H1 (cell line): ENCODE data around the gene RRP1. TPM values are rescaled to one million over a fixed set of nuclear protein-coding genes. Genes with fewer than 3 reads are reported as not detected.

Experiments used
- CTCF ChIA-PET: fragments of 300-600 bp; sonication (Branson Sonifier 250); formaldehyde crosslinking; loops from one replicate; lab custom pipeline; 2021; ENCODE audit not compliant: partially characterized antibody; lab: Charles Lee
- POLR2A ChIA-PET: fragments of 300-600 bp; sonication (Branson Sonifier 250); formaldehyde crosslinking; loops from one replicate; lab custom pipeline; 2021; ENCODE audit warnings: inconsistent platforms; ENCODE audit not compliant: partially characterized antibody; lab: Charles Lee
- DNase-seq, 2 experiments: peaks; one replicate each; pipeline versions ENCODE4 v3.0.0 to v3.0.0-alpha.2; 2010 to 2022; ENCODE audit warnings: low spot score in 2 of 2, low read depth in 1 of 2, mixed read lengths in 1 of 2
- FAIRE-seq: peaks from 2 replicates; lab custom pipeline; 2011; peaks lifted over from hg19 to GRCh38; lab: Jason Lieb, UNC
- H2AFZ ChIP-seq: 2 replicates; pipeline ENCODE4 v1.8.1; 2012; ENCODE audit warnings: low read length, inconsistent platforms
- H2AK5ac ChIP-seq: 2 replicates; pipeline ENCODE4 v1.6.1; 2013; ENCODE audit warnings: low read depth, low read length
- H2BK120ac ChIP-seq: replicated peaks from 2 replicates; pipeline ENCODE3; 2013; ENCODE audit warnings: low read depth, low read length, inconsistent platforms
- H2BK12ac ChIP-seq: 2 replicates; pipeline ENCODE4 v1.6.1; 2013; ENCODE audit warnings: low read depth, low read length
- H2BK15ac ChIP-seq: 2 replicates; pipeline ENCODE4 v1.6.1; 2013; ENCODE audit warnings: low read length
- H2BK20ac ChIP-seq: 2 replicates; pipeline ENCODE4 v1.6.1; 2013; ENCODE audit warnings: low read length
- H2BK5ac ChIP-seq: 2 replicates; pipeline ENCODE4 v1.6.1; 2013; ENCODE audit warnings: low read depth, low read length
- H3K14ac ChIP-seq: 2 replicates; pipeline ENCODE4 v1.6.1; 2013; ENCODE audit warnings: inconsistent platforms; ENCODE audit not compliant: insufficient read length
- H3K18ac ChIP-seq: 2 replicates; pipeline ENCODE4 v1.6.1; 2013; ENCODE audit warnings: low read length; ENCODE audit errors: extremely low read depth
- H3K23ac ChIP-seq: 2 replicates; pipeline ENCODE4 v1.6.1; 2013; ENCODE audit warnings: inconsistent platforms; ENCODE audit not compliant: insufficient read length
- H3K23me2 ChIP-seq: 2 replicates; pipeline ENCODE4 v1.6.1; 2013; ENCODE audit warnings: low read depth, low read length
- H3K27ac ChIP-seq: 2 replicates; pipeline ENCODE4 v1.6.1; 2011; ENCODE audit warnings: low read depth, low read length, inconsistent platforms
- H3K27me3 ChIP-seq, 4 experiments: replicated peaks in 1 of 4; 1 replicate in 1 of 4; 2 replicates in 3 of 4; pipeline versions ENCODE4 v1.6.1 to v1.8.1; 2011 to 2013; ENCODE audit warnings: low read length in 3 of 4, mild to moderate bottlenecking in 3 of 4, inconsistent platforms in 2 of 4, mixed read lengths in 2 of 4, moderate library complexity in 1 of 4; ENCODE audit not compliant: control insufficient read depth in 3 of 4, insufficient read depth in 3 of 4; ENCODE audit errors: extremely low read depth in 1 of 4
- H3K36me3 ChIP-seq, 4 experiments: 2 replicates each; pipeline versions ENCODE4 v1.6.1 to v1.8.1; 2011 to 2013; ENCODE audit warnings: mild to moderate bottlenecking in 4 of 4, low read length in 3 of 4, moderate library complexity in 2 of 4, control low read depth in 1 of 4, inconsistent platforms in 1 of 4; ENCODE audit not compliant: insufficient read depth in 4 of 4, control insufficient read depth in 2 of 4
- H3K4ac ChIP-seq: replicated peaks from 2 replicates; pipeline ENCODE3; 2013; ENCODE audit warnings: low read length, low read depth, mixed read lengths, inconsistent platforms; ENCODE audit not compliant: insufficient read length
- H3K4me1 ChIP-seq, 4 experiments: replicated peaks in 1 of 4; 1 replicate in 1 of 4; 2 replicates in 3 of 4; pipeline versions ENCODE4 v1.6.1 to v1.8.1; 2011 to 2013; ENCODE audit warnings: low read length in 3 of 4, inconsistent platforms in 2 of 4, mixed read lengths in 1 of 4; ENCODE audit not compliant: insufficient read depth in 4 of 4, control insufficient read depth in 3 of 4
- H3K4me2 ChIP-seq, 2 experiments: 2 replicates each; pipeline versions ENCODE4 v1.6.1 to v1.8.1; 2011 to 2013; ENCODE audit warnings: low read depth in 2 of 2, low read length in 2 of 2, control low read depth in 1 of 2, inconsistent platforms in 1 of 2, mild to moderate bottlenecking in 1 of 2; ENCODE audit not compliant: insufficient read depth in 1 of 2
- H3K4me3 ChIP-seq, 4 experiments: fragments of 200-600, 300-600 bp in 1 of 4; sonication (generic), shearing (Covaris generic), sonication (Bioruptor Twin) in 1 of 4; 2 replicates each; pipeline versions ENCODE4 v1.5.1 to v1.8.1; 2011 to 2016; ENCODE audit warnings: low read length in 4 of 4, low read depth in 3 of 4, control low read depth in 2 of 4, inconsistent platforms in 2 of 4, mild to moderate bottlenecking in 2 of 4, mixed read lengths in 1 of 4, moderate library complexity in 1 of 4; ENCODE audit not compliant: insufficient read depth in 2 of 4; ENCODE audit errors: extremely low read depth in 1 of 4
- H3K56ac ChIP-seq: replicated peaks from 2 replicates; pipeline ENCODE3; 2013; ENCODE audit warnings: low read depth, mild to moderate bottlenecking, mixed read lengths, low read length, inconsistent platforms; ENCODE audit not compliant: insufficient read length
- H3K79me1 ChIP-seq: 2 replicates; pipeline ENCODE4 v1.6.1; 2013; ENCODE audit warnings: low read depth, low read length, control low read depth
- H3K79me2 ChIP-seq, 2 experiments: 2 replicates each; pipeline versions ENCODE4 v1.6.1 to v1.8.1; 2012 to 2013; ENCODE audit warnings: low read length in 2 of 2, mild to moderate bottlenecking in 2 of 2, inconsistent platforms in 1 of 2; ENCODE audit not compliant: insufficient read depth in 2 of 2, control insufficient read depth in 1 of 2
- H3K9ac ChIP-seq, 4 experiments: replicated peaks in 1 of 4; 1 replicate in 1 of 4; 2 replicates in 3 of 4; pipeline versions ENCODE4 v1.6.1 to v1.8.1; 2011 to 2013; ENCODE audit warnings: low read depth in 3 of 4, low read length in 3 of 4, control low read depth in 2 of 4, mild to moderate bottlenecking in 2 of 4, moderate library complexity in 2 of 4, inconsistent platforms in 1 of 4; ENCODE audit errors: extremely low read depth in 1 of 4
- H3K9me3 ChIP-seq, 2 experiments: 2 replicates each; pipeline versions ENCODE4 v1.6.1 to v1.8.1; 2012 to 2013; ENCODE audit warnings: mild to moderate bottlenecking in 2 of 2, moderate library complexity in 2 of 2, control low read depth in 1 of 2, inconsistent platforms in 1 of 2, low read depth in 1 of 2, low read length in 1 of 2, mixed read lengths in 1 of 2; ENCODE audit not compliant: insufficient read depth in 2 of 2
- H4K20me1 ChIP-seq, 2 experiments: replicated peaks in 1 of 2; 2 replicates each; pipeline versions ENCODE3 to v1.8.1; 2011 to 2013; ENCODE audit warnings: inconsistent platforms in 2 of 2, low read length in 2 of 2, mild to moderate bottlenecking in 1 of 2; ENCODE audit not compliant: insufficient read depth in 2 of 2, control insufficient read depth in 1 of 2
- H4K5ac ChIP-seq: 2 replicates; pipeline ENCODE4 v1.6.1; 2013; ENCODE audit warnings: low read length, low read depth, mixed read lengths, inconsistent platforms; ENCODE audit not compliant: insufficient read length
- H4K8ac ChIP-seq: 2 replicates; pipeline ENCODE4 v1.8.0; 2013; ENCODE audit warnings: mild to moderate bottlenecking, moderate library complexity, low read length, inconsistent platforms; ENCODE audit not compliant: insufficient read depth; ENCODE audit errors: extremely low read depth
- H4K91ac ChIP-seq: replicated peaks from 2 replicates; pipeline ENCODE3; 2013; ENCODE audit warnings: low read length, mixed read lengths, inconsistent platforms; ENCODE audit not compliant: insufficient read length
- SUZ12 ChIP-seq: fragments of 200-600 bp; sonication (generic); IDR thresholded peaks from 2 replicates; pipeline ENCODE4 v1.6.1; 2012; ENCODE audit warnings: mild to moderate bottlenecking, inconsistent platforms, low read length, moderate library complexity, mixed read lengths
- WGBS, 2 experiments: shearing (Covaris generic) in 1 of 2; methylation state at CpG; one replicate each; pipeline versions ENCODE4 v1.1.6 to v1.1.7; 2013 to 2015; ENCODE audit warnings: low lambda C conversion rate in 2 of 2, mixed read lengths in 2 of 2, inconsistent platforms in 1 of 2, low coverage in 1 of 2, missing lambda C conversion rate in 1 of 2; ENCODE audit not compliant: insufficient replicate concordance in 2 of 2, insufficient coverage in 1 of 2, insufficient read length in 1 of 2; ENCODE audit errors: extremely low coverage in 1 of 2, missing lambda C conversion rate in 1 of 2; 5-methylcytosine and 5-hydroxymethylcytosine counted together
- polyA plus RNA-seq, 7 experiments: library from polyadenylated mRNA; depleted of rRNA in 3 of 7; stranded (reverse) in 5 of 7; unstranded in 2 of 7; fragments of >200 nt in 5 of 7; fragments of 200-250 nt in 2 of 7; gene quantifications; 1 replicate in 5 of 7; 2 replicates in 1 of 7; 4 replicates in 1 of 7; pipeline versions ENCODE4 v1.2.1 to v1.2.3, GENCODE V29; 2011 to 2013; ENCODE audit warnings: missing spikeins in 2 of 7, mixed read lengths in 2 of 7
- total RNA-seq: library from RNA; stranded (reverse); fragmentation: NEBNext Ultra II Directional; extraction: Animal tissue kit (Norgen Biotek cat#: 25700); gene quantifications from 2 replicates; pipeline ENCODE4 v1.2.1, GENCODE V29; 2021

Gene RRP1
- total and polyA plus RNA-seq, 2 of the 8 experiments (the other 6 are each of a cell fraction or from before 2014, with no cell fraction given) = 11.6 to 55.2 TPM

GRCh38 chr21:43779660-43780059 is 9.7 kb upstream of the RRP1 start:
- ChIA-PET POLR2A (interaction anchor here (1.8 to 1.9 kb wide), 2 partner anchors 9 to 10 kb away, joined by 5 to 7 read pairs; partner anchors contain the start of gene RRP1), CTCF (interaction anchor here (0.7 to 1.8 kb wide), 4 partner anchors 9 to 160 kb away, joined by 3 to 6 read pairs (median 4); no protein-coding TSS in a partner anchor)
- H2AFZ ChIP-seq = no peak overlapping the region
- H3K79me1 ChIP-seq = no peaks in the 10 kb centered on the region
- no peak for DNase-seq
- H4K5ac ChIP-seq = no peak overlapping the region
- H2BK20ac ChIP-seq = no peak overlapping the region
- TF ChIP-seq SUZ12 = no peak
- H3K18ac ChIP-seq = no peak overlapping the region
- peaks cover 0 to 12% of the 10 kb centered on the region in 2 experiments; a peak in 1 of 4 replicates for H3K79me2 ChIP-seq
- H3K14ac ChIP-seq = no peak overlapping the region
- H4K20me1 ChIP-seq = peaks cover 0 to 3% of the 10 kb centered on the region in 2 experiments
- no peak overlapping the region for H3K23ac ChIP-seq
- H2AK5ac ChIP-seq = no peak overlapping the region
- H3K56ac ChIP-seq = no peak overlapping the region
- no peak overlapping the region for H4K91ac ChIP-seq
- no peak overlapping the region for H2BK12ac ChIP-seq
- peaks cover 4% of the 10 kb centered on the region; the same call in 1 of the 2 replicates for H3K23me2 ChIP-seq
- H3K27ac ChIP-seq = no peak overlapping the region
- no peak overlapping the region for H2BK120ac ChIP-seq
- no peaks in the 10 kb centered on the region for H3K36me3 ChIP-seq
- no peak overlapping the region for H3K4ac ChIP-seq
- H3K9me3 ChIP-seq = no peaks in the 10 kb centered on the region
- peaks cover 0 to 9% (median 4%) of the 10 kb centered on the region in 4 experiments; a peak in 5 of 7 replicates for H3K4me1 ChIP-seq
- H3K4me3 ChIP-seq = no peak overlapping the region
- 91% methylated on average over 5 of the region's 5 CpGs; no CpG with 5 or more reads in 1 of the 2 experiments for whole genome bisulfite sequencing, 2 experiments
- H3K4me2 ChIP-seq = no peak overlapping the region
- FAIRE-seq = no peak
- H3K9ac ChIP-seq = no peak overlapping the region
- H4K8ac ChIP-seq = no peak overlapping the region
- no peaks in the 10 kb centered on the region for H3K27me3 ChIP-seq
- no peak overlapping the region for H2BK15ac ChIP-seq
- H2BK5ac ChIP-seq = no peak overlapping the region
